ENCODE measurements around the gene LMTK3.

Gene LMTK3

GRCh38 chr19:48508729-48509411 is 2.8 kb downstream of the LMTK3 start:
- peaks cover 6 to 28% (median 16%) of the 10 kb centered on the region in 5 experiments for H3K27me3 ChIP-seq (replicated peaks in 2 of 5; ENCODE audit: control insufficient read depth in 4 of 5, insufficient read depth in 5 of 5, low read length in 4 of 5)
- no peaks in the 10 kb centered on the region for H3K36me3 ChIP-seq (ENCODE audit: control insufficient read depth in 4 of 4, insufficient read depth in 4 of 4, low read length in 3 of 4)
- ChIA-PET CTCF (interaction anchor here (0.6 to 5.2 kb wide), 9 partner anchors 15 to 463 kb away, joined by 3 to 30 read pairs (median 5); no protein-coding TSS in a partner anchor), POLR2A (no interaction called here)
- H3K4me3 ChIP-seq (ENCODE audit: control insufficient read depth in 1 of 7, extremely low read depth in 1 of 7, insufficient read depth in 4 of 7, low read depth in 2 of 7, low read length in 6 of 7), result no peak overlapping the region
- H3K9me3 ChIP-seq (ENCODE audit: control extremely low read depth in 1 of 5, control insufficient read depth in 4 of 5, insufficient read depth in 2 of 5, low read depth in 1 of 5, low read length in 4 of 5), result no peaks in the 10 kb centered on the region
- H3K27ac ChIP-seq (ENCODE audit: insufficient read depth in 1 of 2, low read depth in 1 of 2, low read length in 2 of 2, poor library complexity in 1 of 2, severe bottlenecking in 2 of 2), result no peak overlapping the region
- peaks cover 0 to 18% (median 10%) of the 10 kb centered on the region in 4 experiments for H3K4me1 ChIP-seq (ENCODE audit: control extremely low read depth in 1 of 4, control insufficient read depth in 4 of 4, insufficient read depth in 4 of 4, low read length in 3 of 4)
- WGBS (ENCODE audit: insufficient coverage), result 98% methylated on average over 10 of the region's 32 CpGs
- no peak for DNase-seq

- no peak for DNase-seq
- Histone ChIP-seq H3K27me3 (replicated peaks in 2 of 5; ENCODE audit: control insufficient read depth in 4 of 5, insufficient read depth in 5 of 5, low read length in 4 of 5) (peaks cover 6 to 24% (median 14%) of the 10 kb centered on the region in 5 experiments), H3K4me3 (ENCODE audit: control insufficient read depth in 1 of 7, extremely low read depth in 1 of 7, insufficient read depth in 4 of 7, low read depth in 2 of 7, low read length in 6 of 7) (no peak overlapping the region), H3K36me3 (ENCODE audit: control insufficient read depth in 4 of 4, insufficient read depth in 4 of 4, low read length in 3 of 4) (no peaks in the 10 kb centered on the region), H3K4me1 (ENCODE audit: control extremely low read depth in 1 of 4, control insufficient read depth in 4 of 4, insufficient read depth in 4 of 4, low read length in 3 of 4) (peaks cover 0 to 11% (median 6%) of the 10 kb centered on the region in 4 experiments), H3K9me3 (ENCODE audit: control extremely low read depth in 1 of 5, control insufficient read depth in 4 of 5, insufficient read depth in 2 of 5, low read depth in 1 of 5, low read length in 4 of 5) (no peaks in the 10 kb centered on the region), H3K27ac (ENCODE audit: insufficient read depth in 1 of 2, low read depth in 1 of 2, low read length in 2 of 2, poor library complexity in 1 of 2, severe bottlenecking in 2 of 2) (no peak overlapping the region)
- CTCF ChIA-PET, result interaction anchor here (0.6 to 5.2 kb wide), 11 partner anchors 8 to 464 kb away, joined by 3 to 30 read pairs (median 4); no protein-coding TSS in a partner anchor
- 100% methylated on average over 6 of the region's 7 CpGs for WGBS (ENCODE audit: insufficient coverage)
- POLR2A ChIA-PET, result no interaction called here
Measured at GRCh38 chr19:48507911-48508439, 3.7 kb downstream of the LMTK3 start.

GRCh38 chr19:48506138-48506733 is 5.4 kb downstream of the LMTK3 start:
- peaks cover 0 to 17% (median 13%) of the 10 kb centered on the region in 4 experiments for H3K4me1 ChIP-seq (ENCODE audit: control extremely low read depth in 1 of 4, control insufficient read depth in 4 of 4, insufficient read depth in 4 of 4, low read length in 3 of 4)
- WGBS (ENCODE audit: insufficient coverage), result 98% methylated on average over 5 of the region's 5 CpGs
- ChIA-PET CTCF (interaction anchor here (0.6 to 5.2 kb wide), 9 partner anchors 10 to 83 kb away, joined by 3 to 30 read pairs (median 3); no protein-coding TSS in a partner anchor), POLR2A (interaction anchor here (0.6 kb wide), 1 partner anchor 120 kb away, joined by 3 read pairs; no protein-coding TSS in a partner anchor)
- peak in 2 of 3 donors; percentile 54 to 60 for DNase-seq
- no peak overlapping the region for H3K4me3 ChIP-seq (ENCODE audit: control insufficient read depth in 1 of 7, extremely low read depth in 1 of 7, insufficient read depth in 4 of 7, low read depth in 2 of 7, low read length in 6 of 7)
- H3K27me3 ChIP-seq (replicated peaks in 2 of 5; ENCODE audit: control insufficient read depth in 4 of 5, insufficient read depth in 5 of 5, low read length in 4 of 5), result peaks cover 0 to 7% (median 5%) of the 10 kb centered on the region in 5 experiments
- H3K9me3 ChIP-seq (ENCODE audit: control extremely low read depth in 1 of 5, control insufficient read depth in 4 of 5, insufficient read depth in 2 of 5, low read depth in 1 of 5, low read length in 4 of 5), result no peaks in the 10 kb centered on the region
- H3K27ac ChIP-seq (ENCODE audit: insufficient read depth in 1 of 2, low read depth in 1 of 2, low read length in 2 of 2, poor library complexity in 1 of 2, severe bottlenecking in 2 of 2), result no peak overlapping the region
- H3K36me3 ChIP-seq (ENCODE audit: control insufficient read depth in 4 of 4, insufficient read depth in 4 of 4, low read length in 3 of 4), result no peaks in the 10 kb centered on the region

- H3K36me3 ChIP-seq (ENCODE audit: control insufficient read depth in 4 of 4, insufficient read depth in 4 of 4, low read length in 3 of 4), result no peaks in the 10 kb centered on the region
- no peak overlapping the region for H3K27ac ChIP-seq (ENCODE audit: insufficient read depth in 1 of 2, low read depth in 1 of 2, low read length in 2 of 2, poor library complexity in 1 of 2, severe bottlenecking in 2 of 2)
- H3K4me3 ChIP-seq (ENCODE audit: control insufficient read depth in 1 of 7, extremely low read depth in 1 of 7, insufficient read depth in 4 of 7, low read depth in 2 of 7, low read length in 6 of 7), result peak overlapping the region in 4 of 7 experiments; percentile 23 to 66 (median 51)
- DNase-seq, result no peak
- H3K4me1 ChIP-seq (ENCODE audit: control extremely low read depth in 1 of 4, control insufficient read depth in 4 of 4, insufficient read depth in 4 of 4, low read length in 3 of 4), result peaks cover 0 to 17% (median 15%) of the 10 kb centered on the region in 4 experiments
- WGBS (ENCODE audit: insufficient coverage), result 21% methylated on average over 23 of the region's 27 CpGs
- peaks cover 0 to 23% (median 0%) of the 10 kb centered on the region in 5 experiments for H3K27me3 ChIP-seq (replicated peaks in 2 of 5; ENCODE audit: control insufficient read depth in 4 of 5, insufficient read depth in 5 of 5, low read length in 4 of 5)
- ChIA-PET POLR2A (interaction anchor here (0.6 to 1.0 kb wide), 4 partner anchors 9 to 1162 kb away, joined by 3 to 4 read pairs (median 3); no protein-coding TSS in a partner anchor), CTCF (interaction anchor here (1.1 to 1.5 kb wide), 2 partner anchors 12 to 84 kb away, joined by 5 read pairs; no protein-coding TSS in a partner anchor)
- no peaks in the 10 kb centered on the region for H3K9me3 ChIP-seq (ENCODE audit: control extremely low read depth in 1 of 5, control insufficient read depth in 4 of 5, insufficient read depth in 2 of 5, low read depth in 1 of 5, low read length in 4 of 5)
Measured at GRCh38 chr19:48502350-48503018, 9.2 kb downstream of the LMTK3 start.

GRCh38 chr19:48501494-48502349 is 9.9 kb downstream of the LMTK3 start:
- POLR2A ChIA-PET, result interaction anchor here (0.6 to 1.0 kb wide), 4 partner anchors 9 to 1162 kb away, joined by 3 to 4 read pairs (median 3); no protein-coding TSS in a partner anchor
- Histone ChIP-seq H3K9me3 (ENCODE audit: control extremely low read depth in 1 of 5, control insufficient read depth in 4 of 5, insufficient read depth in 2 of 5, low read depth in 1 of 5, low read length in 4 of 5) (no peaks in the 10 kb centered on the region), H3K27me3 (replicated peaks in 2 of 5; ENCODE audit: control insufficient read depth in 4 of 5, insufficient read depth in 5 of 5, low read length in 4 of 5) (peaks cover 0 to 30% (median 0%) of the 10 kb centered on the region in 5 experiments), H3K4me3 (ENCODE audit: control insufficient read depth in 1 of 7, extremely low read depth in 1 of 7, insufficient read depth in 4 of 7, low read depth in 2 of 7, low read length in 6 of 7) (peak overlapping the region in 6 of 7 experiments; percentile 26 to 66 (median 58)), H3K4me1 (ENCODE audit: control extremely low read depth in 1 of 4, control insufficient read depth in 4 of 4, insufficient read depth in 4 of 4, low read length in 3 of 4) (peaks cover 0 to 17% (median 15%) of the 10 kb centered on the region in 4 experiments), H3K27ac (ENCODE audit: insufficient read depth in 1 of 2, low read depth in 1 of 2, low read length in 2 of 2, poor library complexity in 1 of 2, severe bottlenecking in 2 of 2) (no peak overlapping the region), H3K36me3 (ENCODE audit: control insufficient read depth in 4 of 4, insufficient read depth in 4 of 4, low read length in 3 of 4) (no peaks in the 10 kb centered on the region)
- DNase-seq, result peak; percentile 91 to 97 (median 96)
- CTCF ChIA-PET, result interaction anchor here (1.1 to 1.5 kb wide), 3 partner anchors 9 to 85 kb away, joined by 4 to 5 read pairs (median 5); no protein-coding TSS in a partner anchor
- WGBS (ENCODE audit: insufficient coverage), result 15% methylated on average over 17 of the region's 20 CpGs
